Cerebellar nuclear complex (tissue), 1 donor: Measurements from ENCODE around the gene RPS19BP1.

Experiments used
- DNase-seq, 2 experiments: peaks; one replicate each; lab custom pipeline; 2025; lab: John Stamatoyannopoulos, UW

The RPS19BP1 gene, protein sequence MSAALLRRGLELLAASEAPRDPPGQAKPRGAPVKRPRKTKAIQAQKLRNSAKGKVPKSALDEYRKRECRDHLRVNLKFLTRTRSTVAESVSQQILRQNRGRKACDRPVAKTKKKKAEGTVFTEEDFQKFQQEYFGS

DNA sequence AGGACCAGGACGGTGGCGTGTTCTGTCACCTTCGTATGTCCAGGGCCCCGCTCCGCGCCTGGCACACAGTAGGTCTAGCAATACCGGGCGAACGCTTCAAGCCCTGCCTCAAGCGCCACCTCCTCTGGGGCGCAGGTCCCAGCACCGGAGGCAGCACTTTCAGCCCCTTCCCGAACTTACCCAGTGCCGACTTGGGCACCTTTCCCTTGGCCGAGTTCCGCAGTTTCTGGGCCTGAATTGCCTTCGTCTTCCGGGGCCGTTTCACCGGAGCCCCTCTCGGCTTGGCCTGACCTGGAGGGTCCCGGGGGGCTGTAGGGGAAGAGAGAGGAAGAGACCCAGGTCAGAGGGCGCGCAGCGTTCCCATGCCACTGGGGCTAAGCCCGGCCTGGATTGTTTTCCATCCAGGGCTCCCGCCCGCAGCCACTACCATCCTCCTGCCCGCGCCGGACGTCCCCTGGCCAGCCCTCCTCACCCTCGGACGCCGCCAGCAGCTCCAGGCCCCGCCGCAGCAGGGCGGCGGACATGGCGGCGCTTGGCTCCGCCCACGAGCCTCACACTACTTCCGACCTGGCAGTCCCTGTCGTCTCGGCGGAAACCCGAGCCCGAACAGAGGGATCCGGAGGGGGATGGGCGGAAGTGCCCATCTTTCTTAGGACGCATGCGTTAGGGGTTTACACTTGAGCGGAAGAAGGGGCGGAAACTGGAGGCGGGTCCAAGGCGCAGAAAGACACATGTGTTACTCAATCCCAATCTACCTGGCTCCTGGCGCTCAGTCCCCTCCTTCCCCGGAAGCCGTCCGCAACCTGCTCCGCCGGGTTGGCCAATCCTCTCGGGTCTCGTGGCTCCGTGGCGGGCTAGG, at the start of gene RPS19BP1:
TSS of gene RPS19BP1 (minus strand) at position 534 of the 859 bp plus-strand sequence. CDS start at position 524, 10 bp downstream.
- DNase-seq: peak; percentile 96 to 98

DNA sequence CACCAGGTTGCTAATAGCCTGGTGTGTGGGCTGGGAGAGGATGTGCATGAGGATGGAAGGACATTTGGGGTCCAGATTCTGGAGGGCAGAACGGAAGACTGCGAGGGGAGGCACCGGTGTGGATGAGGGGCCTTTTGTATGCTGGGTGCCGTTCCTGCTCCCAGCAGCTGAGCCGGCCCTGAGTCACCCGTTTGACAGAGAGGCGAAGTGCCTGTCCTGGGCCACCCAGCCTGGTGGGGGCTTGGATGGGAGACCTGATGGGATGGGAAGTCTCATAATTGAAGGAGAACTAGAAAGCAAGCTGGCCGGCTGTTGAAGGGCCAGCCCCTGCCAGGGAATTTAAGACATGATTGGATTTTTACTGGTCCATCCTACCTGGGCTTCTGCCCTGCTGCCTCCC, 48.8 kb upstream of the RPS19BP1 start:
- no peak for DNase-seq

DNA sequence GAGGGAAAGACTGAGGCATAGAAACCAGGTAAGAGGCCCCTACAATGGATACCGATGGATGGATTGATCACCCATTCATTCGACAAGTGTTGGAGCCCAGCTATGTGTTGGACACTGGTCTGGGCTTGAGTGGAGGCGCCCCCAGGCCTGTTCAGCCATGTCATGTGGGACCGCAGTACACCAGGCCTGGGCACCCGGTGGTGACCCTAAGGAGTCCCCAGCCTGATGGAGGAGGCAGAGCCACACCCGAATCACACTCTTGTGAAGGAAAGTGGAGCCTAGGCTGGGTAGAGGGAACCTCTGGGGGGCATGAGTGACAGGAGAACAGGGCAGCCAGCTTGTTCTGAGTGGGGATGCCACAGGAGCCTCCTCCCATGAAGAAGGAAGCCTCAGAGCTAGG, 48.2 kb upstream of the RPS19BP1 start:
- no peak for DNase-seq

DNA sequence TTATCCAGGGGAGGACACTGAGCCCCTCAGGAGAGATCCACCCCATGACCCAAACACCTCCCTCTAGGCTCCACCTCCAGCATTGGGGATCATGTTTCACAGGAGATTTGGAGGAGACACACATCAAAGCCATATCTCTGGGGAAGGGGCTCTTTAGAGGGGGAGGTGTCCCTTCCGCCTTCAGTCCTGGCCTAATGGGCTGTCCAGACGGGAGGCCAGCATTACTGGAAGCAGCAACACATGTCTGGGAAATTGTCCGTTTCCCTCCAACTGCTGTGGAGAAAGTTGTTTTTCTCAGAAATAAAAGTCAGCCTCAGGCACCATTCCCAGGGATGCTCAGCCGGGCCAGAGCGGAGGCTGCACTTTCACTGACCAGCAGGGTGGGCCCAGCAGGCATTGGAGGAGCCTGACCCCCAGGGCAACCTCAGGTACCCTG, 47.5 kb upstream of the RPS19BP1 start:
- no peak for DNase-seq

DNA sequence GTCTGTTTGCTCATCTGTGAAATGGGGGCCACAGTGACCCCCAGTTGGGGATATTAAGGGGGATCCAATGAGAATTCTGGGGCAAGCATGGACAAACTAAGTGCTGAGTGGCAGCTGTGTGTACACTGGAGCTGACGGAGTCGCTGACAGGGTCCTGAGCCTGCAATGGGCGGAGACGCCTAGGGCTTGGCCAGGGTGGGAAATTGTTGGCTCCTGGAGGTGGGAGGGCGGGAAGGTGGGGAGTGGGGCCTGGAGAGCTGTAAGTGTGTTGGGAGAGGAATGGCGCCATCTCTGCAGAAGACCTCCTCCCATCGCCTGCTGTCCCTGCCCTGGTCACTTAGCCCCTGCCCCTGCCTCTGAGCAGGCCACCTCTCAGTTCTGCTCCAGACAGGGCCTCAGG, 45.4 kb upstream of the RPS19BP1 start:
- DNase-seq: no peak

DNA sequence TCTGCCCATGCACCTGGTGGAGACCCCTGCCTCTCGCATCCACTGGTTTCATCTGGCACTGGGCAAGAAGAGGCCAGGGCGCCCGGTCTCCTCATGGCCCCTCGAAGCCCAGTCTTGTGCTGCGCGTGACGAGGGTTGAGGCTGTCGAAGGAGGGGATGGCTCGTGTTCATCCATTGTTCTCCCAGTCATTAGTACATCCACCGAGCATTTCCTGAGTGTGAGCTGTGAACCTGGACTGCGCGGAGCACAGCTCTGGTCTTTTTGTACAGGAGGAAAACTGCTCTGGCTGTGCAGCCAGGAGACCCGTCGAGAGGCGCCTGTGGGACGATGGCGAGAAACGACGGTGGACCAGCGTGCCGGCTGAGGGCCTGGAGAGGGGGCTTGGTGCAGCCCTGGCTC, 44.8 kb upstream of the RPS19BP1 start:
- DNase-seq: no peak

DNA sequence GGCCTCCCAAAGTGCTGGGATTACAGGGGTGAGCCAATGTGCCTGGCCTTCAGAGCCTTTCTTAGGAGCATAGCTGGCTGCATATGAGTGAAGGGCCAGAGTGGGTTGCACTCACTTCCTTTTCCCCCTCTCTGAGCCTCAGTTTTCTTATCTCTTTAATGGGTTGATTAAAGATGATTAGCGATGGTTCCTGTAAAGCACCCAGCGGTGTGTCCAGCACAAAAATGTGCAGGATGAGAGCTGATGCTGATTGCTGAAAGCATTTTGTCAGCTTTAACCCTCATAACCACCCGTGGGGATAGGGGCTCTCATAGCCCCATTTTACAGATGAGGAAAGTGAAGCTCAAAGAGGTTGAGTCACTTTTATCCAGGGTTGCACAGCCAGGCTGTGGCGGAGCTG, 43.5 kb upstream of the RPS19BP1 start:
- DNase-seq: no peak

DNA sequence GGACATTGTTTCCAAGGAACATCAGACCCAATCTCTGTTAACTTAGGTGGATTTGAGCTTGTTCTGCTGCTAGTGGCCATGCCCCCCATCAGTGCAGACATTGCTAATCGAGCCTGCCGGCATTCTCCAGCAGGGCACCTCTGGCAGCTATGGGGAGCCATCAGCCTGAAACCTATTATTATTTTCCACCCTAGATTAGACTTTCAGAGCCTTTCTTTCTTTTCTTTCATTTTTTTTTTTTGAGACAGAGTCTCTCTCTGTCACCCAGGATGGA, 42.9 kb upstream of the RPS19BP1 start:
- no peak for DNase-seq

DNA sequence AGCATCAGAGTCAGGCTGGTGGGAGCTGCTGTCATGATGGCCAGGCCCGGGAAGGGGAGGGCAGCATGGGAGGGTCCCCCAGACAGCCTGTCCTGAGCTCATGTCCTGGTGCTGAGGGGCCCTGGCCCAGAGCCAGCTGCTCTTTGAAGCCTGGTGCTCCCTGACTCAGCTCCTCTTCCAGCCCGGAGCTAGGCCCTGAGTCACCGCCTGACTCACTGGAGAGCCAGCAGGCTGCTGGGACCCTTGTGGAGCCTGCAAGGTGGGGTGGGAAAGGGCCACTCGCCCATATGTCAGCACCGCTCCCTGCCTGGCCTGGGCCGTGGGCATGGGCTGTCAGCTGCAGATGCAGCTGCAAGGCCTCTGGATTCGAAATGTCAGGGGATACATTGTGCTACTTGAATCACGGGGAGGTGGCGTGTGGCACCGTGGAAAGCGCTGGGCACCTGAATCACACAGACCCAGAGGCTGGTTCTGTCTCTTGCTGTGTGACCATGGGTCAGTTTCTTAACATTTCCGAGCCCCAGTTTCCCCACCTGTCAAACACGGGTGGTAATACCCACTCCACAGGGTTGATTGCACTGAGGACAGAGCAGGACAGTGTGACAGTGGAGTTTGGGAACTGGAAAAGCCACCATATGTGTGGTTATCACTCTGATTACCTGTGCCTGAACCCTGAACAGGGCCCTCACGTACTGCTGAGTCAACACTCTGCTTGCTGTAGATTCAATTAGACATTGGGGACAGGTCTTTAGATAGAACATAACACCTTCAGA, 42.4 kb upstream of the RPS19BP1 start:
- no peak for DNase-seq

DNA sequence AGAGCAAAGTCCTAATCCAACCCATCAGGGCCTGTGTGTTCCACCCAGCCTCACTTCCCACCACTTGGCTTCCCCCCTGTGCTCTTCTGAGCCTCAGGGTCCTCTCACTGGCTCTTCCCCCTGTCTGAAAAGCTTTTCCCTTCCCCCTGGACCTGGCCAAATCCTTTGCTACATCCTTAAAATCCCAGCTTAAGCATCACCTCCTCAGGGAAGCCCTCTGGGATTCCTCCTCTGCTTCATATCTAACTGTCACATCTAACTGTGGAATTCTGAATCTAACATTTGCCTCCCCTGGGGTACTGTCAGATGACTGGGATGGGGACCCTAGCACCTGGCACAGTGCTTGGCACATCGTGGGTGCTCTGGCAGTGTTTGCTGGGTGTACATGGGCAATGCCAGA, 39.0 kb upstream of the RPS19BP1 start:
- DNase-seq: no peak

DNA sequence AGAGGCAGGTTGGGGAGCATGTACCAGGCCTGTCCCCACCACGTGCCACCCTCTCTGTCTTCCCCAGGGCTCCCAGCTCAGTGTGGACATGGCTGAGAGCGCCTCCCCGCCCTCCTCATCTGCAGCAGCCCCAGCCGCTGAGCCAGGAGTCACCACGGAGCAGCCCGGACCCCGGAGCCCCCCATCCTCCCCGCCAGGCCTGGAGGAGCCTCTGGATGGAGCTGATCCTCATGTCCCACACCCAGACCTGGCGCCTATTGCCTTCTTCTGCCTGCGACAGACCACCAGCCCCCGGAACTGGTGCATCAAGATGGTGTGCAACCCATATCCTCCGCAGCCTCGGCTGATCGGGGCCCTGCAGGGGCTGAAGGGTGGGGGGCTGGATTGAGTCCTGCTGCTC, 38.1 kb upstream of the RPS19BP1 start, which contains the start of gene CACNA1I:
TSS of gene CACNA1I (plus strand) at position 89 of the 400 bp plus-strand sequence. CDS start at position 89, 0 bp downstream.
- DNase-seq: no peak

DNA sequence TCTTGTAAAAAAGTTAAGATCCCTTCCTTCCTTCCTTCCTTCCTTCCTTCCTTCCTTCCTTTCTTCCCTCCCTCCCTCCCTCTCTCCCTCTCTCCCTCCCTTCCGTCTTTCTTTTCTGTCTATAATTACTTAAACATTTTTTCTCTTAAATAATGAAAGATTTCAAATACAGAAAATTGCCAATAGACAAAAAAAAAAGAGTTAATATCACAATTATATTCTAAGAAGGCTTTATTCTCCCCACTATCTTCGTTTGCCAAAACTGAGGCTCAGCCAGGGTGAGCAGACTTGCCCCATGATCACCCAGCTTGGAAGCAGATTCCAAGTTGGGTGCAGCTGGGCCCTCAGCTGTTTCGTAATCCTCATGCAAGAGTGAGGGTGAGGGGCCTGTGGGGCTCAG, 37.7 kb upstream of the RPS19BP1 start:
- no peak for DNase-seq

DNA sequence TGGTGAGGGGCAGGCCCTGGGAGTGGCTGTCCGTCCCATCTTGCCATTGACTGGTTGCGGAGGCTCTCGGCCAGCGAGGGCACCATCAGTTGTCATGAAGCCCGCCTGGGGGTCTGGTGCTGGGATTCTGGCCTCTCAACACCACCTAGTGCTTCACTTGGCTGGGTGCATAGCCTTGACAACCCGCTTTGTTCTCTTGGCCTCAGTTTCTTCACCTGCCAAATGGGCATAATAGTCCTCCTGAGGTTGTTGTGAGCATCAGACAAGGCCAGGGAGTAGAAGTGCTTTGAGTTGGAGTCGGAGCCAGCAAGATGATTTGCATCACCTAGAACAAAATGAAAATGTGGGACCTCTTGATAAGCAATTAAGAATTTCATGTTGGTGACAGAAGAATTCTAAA, 36.5 kb upstream of the RPS19BP1 start:
- no peak for DNase-seq

DNA sequence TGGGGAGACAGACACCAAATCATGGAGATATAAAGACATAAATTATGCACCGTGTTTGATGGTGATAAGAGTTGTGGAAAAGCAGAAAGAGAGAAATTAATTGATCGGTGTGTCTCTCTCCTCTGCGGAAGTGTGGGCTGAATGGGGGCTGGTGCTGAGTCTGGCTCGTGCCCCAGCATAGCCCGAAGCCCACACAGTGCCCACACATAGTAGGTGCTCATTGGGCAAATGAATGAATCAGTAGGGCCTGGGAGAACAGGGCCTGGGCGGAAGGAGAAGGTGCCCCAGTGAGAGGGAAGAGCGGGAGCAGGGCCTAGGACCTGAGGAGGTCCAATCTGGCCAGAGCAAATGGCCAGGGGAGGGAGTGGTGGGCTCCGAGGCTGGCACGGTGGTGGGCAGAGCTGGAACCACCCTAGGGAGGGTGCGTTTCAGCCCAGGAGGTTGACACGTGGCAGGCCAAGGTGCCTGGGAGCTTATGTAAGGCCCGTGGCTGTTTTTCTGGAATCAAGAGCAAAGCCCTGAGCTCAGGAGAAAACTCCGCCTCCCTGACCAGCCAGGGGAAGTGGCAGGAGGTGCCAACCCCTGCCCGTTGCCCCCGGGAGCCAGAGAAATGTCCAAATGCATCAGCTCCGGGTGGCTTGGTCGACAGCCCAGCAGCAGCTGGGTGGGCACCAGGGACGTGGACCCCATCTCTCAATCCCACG, 35.9 kb upstream of the RPS19BP1 start:
- no peak for DNase-seq

DNA sequence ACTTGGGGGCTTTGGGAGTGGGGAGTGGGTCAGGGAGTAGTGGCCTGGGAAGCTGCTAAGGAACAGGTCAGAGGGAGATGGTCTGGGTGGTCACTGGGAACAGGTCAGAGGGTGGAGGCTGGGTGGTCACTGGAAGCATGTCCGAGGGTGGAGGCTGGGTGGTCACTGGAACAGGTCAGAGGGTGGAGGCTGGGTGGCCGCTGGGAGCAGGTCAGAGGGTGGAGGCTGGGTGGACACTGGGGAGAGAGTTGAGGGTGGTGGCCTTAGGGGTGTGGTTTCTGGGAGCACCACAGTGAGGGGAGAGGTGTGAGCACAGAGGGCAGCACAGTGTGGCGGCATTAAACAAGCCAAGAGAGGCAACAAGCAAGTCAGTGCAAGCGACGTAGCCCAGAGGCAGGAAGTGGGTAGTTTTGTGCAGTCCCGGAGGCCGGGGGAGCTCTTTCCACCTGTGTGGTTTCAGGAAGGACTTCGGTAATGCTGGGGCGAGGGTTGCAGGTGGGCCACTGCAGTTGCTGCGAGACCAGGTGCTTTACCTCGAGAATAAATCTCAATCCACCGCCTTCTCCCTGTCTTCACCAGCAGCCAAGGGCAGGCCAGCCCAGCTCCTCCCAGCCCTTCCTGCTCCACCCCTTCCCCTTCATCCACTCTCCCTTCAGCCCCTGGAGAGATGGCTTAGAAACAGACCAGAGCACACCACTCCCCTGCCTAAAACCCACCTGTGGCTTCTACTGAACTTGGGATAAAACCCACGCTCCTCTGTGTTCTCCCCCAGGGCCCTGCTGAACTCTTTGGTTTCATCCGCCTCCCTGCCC, 34.8 kb upstream of the RPS19BP1 start:
- no peak for DNase-seq

DNA sequence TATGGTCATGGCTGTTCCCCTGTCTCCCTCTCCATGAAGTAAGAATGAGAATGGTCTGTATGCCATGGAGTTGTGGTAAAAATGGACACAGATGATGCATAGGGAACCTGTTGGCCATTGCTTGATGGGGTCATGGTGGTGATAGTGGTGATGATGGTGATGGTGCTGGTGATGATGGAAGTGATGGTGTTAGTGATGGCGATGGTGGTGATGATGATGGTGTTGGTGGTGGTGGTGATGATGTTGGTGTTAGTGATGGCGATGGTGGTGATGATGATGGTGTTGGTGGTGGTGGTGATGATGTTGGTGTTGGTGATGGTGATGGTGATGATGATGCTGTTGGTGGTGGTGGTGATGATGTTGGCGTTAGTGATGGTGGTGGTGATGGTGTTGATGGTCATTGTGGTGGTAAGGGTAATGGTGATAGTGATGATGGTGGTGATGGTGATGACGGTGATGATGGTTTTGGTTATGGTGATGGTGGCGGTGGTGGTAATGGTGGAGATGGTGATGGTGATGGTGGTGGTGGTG, 32.9 kb upstream of the RPS19BP1 start:
- no peak for DNase-seq

DNA sequence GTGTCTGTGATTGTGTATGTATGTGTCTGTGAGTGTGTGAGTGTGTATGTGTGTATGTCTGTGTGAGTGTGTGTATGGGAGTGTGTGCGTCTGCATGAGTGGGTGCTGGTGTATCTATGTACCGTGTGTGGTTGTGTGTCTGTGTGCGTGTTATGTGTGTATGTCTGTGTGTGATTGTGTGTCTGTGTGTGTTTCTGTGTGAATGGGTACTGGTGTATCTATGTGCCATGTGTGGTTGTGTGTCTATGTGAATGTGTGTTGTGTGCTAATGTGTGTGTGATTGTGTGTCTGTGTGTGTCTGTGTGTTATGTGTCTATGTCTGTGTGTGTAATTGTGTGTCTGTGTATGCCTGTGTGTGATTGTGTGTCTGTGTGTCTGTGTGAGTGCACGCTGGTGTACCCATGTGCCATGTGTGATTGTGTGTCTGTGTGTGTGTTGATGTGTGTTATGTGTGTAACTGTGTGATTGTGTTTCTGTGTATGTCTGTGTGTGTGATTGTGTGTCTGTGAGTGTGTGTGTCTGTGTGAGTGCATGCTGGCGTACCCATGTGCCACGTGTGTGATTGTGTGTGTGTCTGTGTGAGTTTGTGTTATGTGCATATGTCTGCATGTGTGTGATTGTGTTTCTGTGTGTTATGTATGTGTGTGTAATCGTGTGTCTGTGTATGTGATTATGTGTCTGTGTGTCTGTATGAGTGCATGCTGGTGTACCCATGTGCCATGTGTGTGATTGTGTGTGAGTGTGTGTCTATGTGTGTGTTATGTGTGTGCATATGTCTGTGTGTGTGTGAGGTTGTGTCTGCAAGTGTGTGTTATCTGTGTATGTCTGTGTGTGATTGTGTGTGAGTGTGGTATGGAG, 31.3 kb upstream of the RPS19BP1 start:
- no peak for DNase-seq

DNA sequence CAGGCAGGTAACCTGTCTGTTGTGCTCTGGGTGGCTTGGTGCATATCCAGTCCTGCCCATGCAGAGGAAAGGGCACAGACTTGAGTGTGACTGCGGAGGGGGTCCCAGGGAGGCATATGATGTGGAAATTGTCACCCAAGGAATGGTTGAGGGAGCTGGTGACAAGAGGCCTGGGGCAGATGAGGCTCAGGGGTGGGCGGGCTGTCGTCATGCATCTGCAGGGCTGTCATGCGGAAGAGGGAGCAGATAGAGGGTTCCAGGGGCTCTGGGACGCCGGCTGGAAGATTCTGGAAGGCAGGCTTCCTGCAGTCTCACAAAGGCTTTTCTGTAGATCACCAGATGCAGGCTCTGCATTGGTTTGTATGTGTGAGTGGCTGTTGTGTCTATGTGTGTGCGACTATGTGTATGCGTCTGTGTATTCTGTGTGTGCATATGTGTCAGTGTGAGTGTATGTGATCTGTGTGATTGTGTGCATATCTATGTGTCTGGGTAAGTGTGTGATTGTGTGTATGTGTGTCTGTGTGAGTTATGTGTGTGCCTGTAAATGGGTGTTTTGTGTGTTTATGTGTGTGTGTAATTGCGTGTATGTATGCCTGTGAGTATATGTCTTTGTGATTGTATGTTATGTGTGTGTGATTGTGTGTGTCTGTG, 30.4 kb upstream of the RPS19BP1 start:
- no peak for DNase-seq

DNA sequence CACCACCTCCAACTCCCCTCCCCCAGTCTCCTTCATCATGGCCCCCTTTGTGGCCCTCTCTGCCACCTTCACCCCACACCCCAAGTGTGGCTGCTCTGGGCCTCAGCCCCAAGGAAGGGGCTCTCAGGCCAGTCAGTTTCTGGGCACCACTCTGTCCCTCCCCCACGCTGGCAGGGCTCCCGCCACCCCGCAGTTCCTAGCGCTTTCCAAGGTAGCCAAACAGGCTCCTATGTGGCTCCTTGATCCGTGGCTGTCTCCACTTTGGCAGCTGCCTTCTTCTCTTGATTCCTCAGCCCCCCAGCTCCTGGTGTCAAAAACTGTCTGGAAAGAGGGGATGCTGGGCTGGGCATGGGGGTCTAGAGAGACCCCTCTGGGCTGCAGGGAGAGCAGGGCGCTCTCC, 27.6 kb upstream of the RPS19BP1 start:
- DNase-seq: no peak
